ENCODE data around the gene MGAT3. TPM values are rescaled to one million over a fixed set of nuclear protein-coding genes. Genes with fewer than 3 reads are reported as not detected.

The MGAT3 gene
- total and polyA plus RNA-seq, 2 of the 13 experiments (the other 11 are each of a cell fraction or from before 2014, with no cell fraction given) = 0.11 to 0.15 TPM

DNA sequence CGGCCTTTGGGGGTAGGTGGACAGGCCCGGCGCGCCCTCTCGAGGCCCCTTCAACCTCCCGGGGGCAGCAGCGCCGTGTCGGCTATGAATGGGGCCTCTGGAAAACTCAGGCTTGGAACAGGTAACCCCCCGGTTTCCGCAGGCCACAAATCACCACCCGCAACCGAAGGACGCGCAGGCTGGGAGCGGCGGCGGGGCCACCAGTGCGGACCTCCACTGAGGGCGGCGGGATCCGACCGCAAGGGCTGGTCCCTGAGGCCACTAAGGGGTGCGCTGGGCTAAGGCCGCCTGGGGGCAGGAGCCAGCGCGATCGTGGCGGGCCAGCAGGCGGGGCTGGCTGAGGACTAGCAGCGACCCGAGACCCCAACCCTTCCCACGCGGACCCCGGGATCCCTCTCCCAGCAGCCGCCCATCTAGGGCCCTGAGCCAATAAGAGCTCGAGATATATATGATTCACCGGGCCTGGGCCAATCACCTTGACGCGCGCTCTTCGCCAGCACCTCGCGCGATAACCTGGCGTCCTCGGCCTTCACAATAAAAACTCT is 62.9 kb downstream of the MGAT3 start (continued):
- peak; percentile 73 for TF ChIP-seq CTCF (CRISPR knock-in tag; IDR thresholded peaks at IDR 0.05)
- TF ChIP-seq, protein P1, sequence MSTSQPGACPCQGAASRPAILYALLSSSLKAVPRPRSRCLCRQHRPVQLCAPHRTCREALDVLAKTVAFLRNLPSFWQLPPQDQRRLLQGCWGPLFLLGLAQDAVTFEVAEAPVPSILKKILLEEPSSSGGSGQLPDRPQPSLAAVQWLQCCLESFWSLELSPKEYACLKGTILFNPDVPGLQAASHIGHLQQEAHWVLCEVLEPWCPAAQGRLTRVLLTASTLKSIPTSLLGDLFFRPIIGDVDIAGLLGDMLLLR (CRISPR knock-in tag; IDR thresholded peaks at IDR 0.05) = 0 out of 2 replicates have a peak, but pooled peaks have one; percentile 49
- TF ChIP-seq, protein P2, sequence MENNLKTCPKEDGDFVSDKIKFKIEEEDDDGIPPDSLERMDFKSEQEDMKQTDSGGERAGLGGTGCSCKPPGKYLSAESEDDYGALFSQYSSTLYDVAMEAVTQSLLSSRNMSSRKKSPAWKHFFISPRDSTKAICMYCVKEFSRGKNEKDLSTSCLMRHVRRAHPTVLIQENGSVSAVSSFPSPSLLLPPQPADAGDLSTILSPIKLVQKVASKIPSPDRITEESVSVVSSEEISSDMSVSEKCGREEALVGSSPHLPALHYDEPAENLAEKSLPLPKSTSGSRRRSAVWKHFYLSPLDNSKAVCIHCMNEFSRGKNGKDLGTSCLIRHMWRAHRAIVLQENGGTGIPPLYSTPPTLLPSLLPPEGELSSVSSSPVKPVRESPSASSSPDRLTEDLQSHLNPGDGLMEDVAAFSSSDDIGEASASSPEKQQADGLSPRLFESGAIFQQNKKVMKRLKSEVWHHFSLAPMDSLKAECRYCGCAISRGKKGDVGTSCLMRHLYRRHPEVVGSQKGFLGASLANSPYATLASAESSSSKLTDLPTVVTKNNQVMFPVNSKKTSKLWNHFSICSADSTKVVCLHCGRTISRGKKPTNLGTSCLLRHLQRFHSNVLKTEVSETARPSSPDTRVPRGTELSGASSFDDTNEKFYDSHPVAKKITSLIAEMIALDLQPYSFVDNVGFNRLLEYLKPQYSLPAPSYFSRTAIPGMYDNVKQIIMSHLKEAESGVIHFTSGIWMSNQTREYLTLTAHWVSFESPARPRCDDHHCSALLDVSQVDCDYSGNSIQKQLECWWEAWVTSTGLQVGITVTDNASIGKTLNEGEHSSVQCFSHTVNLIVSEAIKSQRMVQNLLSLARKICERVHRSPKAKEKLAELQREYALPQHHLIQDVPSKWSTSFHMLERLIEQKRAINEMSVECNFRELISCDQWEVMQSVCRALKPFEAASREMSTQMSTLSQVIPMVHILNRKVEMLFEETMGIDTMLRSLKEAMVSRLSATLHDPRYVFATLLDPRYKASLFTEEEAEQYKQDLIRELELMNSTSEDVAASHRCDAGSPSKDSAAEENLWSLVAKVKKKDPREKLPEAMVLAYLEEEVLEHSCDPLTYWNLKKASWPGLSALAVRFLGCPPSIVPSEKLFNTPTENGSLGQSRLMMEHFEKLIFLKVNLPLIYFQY (CRISPR knock-in tag; IDR thresholded peaks at IDR 0.05; ENCODE audit: borderline replicate concordance) = peak; percentile 6; the same call in 1 of the 2 replicates
- peak; percentile 85; the same call in 1 of the 2 replicates for TF ChIP-seq ARID4A (CRISPR knock-in tag; IDR thresholded peaks at IDR 0.05; ENCODE audit: borderline replicate concordance)
- TF ChIP-seq PBX2 (CRISPR knock-in tag; IDR thresholded peaks at IDR 0.05) = 0 out of 2 replicates have a peak, but pooled peaks have one; percentile 33
- peak; percentile 3; the same call in 1 of the 2 replicates for TF ChIP-seq KLF11 (CRISPR knock-in tag; IDR thresholded peaks at IDR 0.05)
- no peak for TF ChIP-seq ZNF260 (CRISPR knock-in tag; IDR thresholded peaks at IDR 0.05; ENCODE audit: borderline replicate concordance, low read depth)
- TF ChIP-seq SALL1 (CRISPR knock-in tag; IDR thresholded peaks at IDR 0.05) = peak; percentile 59
- no peak for TF ChIP-seq ZNF510 (CRISPR knock-in tag; IDR thresholded peaks at IDR 0.05; ENCODE audit: low read depth)
- peak; percentile 51; the same call in 1 of the 2 replicates for TF ChIP-seq ZNF205 (CRISPR knock-in tag; IDR thresholded peaks at IDR 0.05)
- 0 out of 2 replicates have a peak, but pooled peaks have one; percentile 22 for TF ChIP-seq NR2F2 (IDR thresholded peaks at IDR 0.05; ENCODE audit: borderline replicate concordance, low read depth)
- TF ChIP-seq, protein P3, sequence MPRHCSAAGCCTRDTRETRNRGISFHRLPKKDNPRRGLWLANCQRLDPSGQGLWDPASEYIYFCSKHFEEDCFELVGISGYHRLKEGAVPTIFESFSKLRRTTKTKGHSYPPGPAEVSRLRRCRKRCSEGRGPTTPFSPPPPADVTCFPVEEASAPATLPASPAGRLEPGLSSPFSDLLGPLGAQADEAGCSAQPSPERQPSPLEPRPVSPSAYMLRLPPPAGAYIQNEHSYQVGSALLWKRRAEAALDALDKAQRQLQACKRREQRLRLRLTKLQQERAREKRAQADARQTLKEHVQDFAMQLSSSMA (CRISPR knock-in tag; IDR thresholded peaks at IDR 0.05) = no peak
- peak; percentile 72 for TF ChIP-seq SRY (CRISPR knock-in tag; IDR thresholded peaks at IDR 0.05)
- no peak for TF ChIP-seq MED8 (CRISPR knock-in tag; IDR thresholded peaks at IDR 0.05; ENCODE audit: insufficient replicate concordance)
- TF ChIP-seq KDM5A (IDR thresholded peaks at IDR 0.05; ENCODE audit: borderline replicate concordance, low read length) = peak; percentile 60; the same call in 1 of the 2 replicates
- TF ChIP-seq ZNF12 (CRISPR knock-in tag; IDR thresholded peaks at IDR 0.05) = peak; percentile 21; the same call in 1 of the 2 replicates
